Fibroblast of skin of abdomen (primary cell): Measurements from ENCODE around the gene ISYNA1.
"Not testable (repeated sequence)": the region's sequence is repeated elsewhere in the genome, so short reads cannot be mapped to it uniquely, and the experiment has no call there.

ENCODE experiments used
- DNase-seq: peaks from one replicate; pipeline ENCODE4 v3.0.0-alpha.2; 2013

ISYNA1 gene

GRCh38 chr19:18418483-18419194 lies 19.3 kb downstream of the ISYNA1 start:
- DNase-seq = no peak

DNA sequence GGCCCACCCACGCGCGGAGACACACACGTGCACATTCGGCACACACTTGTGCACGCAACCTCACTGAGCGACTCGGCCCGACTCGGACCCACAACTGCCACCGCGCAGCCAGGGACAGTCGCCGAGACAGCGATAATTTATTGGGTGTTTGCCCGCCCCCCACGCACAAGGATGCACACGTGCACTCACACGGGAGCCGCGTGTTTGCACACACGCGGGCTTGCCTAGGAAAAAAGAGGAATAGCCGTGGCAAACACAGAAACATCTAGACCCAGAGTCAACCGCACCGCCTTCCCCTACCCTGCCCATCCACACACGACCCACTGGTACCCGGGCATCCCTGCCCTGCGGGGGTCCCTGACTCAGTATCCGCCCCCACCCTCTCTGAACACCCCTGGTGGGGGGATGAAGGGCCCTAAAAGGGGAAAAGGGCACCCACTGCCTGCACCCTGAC lies 19.9 kb downstream of the ISYNA1 start:
- no peak for DNase-seq

GRCh38 chr19:18417250-18418028 lies 20.5 kb downstream of the ISYNA1 start:
- peak; percentile 92 for DNase-seq

- DNase-seq = peak; percentile 88
These were observed 21.1 kb downstream of the ISYNA1 start for GRCh38 chr19:18416778-18417249.

DNA sequence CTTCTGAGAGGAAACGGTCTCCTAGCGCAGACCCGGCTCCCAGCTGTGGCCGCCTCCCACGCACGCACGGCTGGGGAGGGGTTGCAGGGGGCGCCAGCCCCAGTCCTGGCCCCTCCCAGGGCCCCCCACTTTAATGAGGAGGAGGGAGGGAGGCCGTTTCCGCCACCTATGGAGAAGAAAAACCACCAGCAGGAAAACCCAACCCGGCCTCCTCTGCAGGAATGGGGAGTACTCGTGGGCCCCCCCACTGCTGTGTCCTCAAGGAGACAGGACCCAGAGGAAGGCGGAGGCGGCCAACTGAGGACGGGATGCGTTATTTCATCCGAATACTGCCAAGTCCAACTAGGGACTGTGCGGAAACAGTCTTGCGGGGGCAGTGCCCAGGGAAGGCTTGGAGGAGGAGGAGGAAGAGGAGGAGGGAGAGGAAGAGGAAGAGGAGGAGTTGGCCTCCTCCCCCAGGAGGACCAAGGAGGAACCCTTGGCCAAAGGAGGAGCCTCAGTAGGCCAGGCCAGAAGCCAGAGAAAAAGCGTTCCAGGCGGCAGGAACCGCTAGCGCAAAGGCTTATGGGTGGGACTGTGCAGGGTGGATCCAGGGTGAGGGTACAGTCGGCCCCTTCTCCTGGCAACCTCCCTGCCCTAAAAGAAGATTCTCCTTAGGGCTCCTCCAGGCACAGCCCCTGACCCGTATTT lies 22.6 kb downstream of the ISYNA1 start:
- DNase-seq = peak; percentile 83

- no peak for DNase-seq
These were observed 23.3 kb downstream of the ISYNA1 start for GRCh38 chr19:18414504-18415177.

DNA sequence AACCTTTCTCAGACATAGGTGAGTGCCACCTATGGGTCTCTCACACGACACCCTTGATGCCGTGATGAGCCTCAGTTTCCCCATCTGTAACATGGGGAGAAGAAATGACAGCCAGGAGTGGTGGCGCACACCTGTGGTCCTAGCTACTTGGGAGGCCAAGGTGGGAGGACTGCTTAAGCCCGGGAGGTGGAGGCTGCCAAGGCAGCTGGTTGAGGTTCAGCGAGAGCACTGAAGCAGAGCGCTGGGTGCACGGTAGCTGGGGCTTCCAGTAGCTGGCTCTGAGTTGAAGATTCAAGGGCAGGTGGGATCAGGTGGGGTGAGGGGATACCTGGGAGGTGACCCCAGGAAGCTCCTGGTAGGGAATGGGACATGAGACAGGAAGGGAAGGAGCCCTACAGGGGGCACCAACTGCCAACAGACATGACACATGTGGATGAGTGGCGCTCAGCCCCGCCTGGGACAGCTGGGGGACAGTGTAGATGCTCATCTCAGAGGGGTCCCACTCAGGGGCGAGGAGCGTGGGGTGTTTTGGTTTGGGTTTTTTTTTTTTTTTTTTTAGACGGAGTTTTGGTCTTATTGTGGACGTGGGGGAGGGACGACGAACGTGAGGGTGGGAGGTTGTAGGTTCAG lies 25.2 kb downstream of the ISYNA1 start:
- DNase-seq = no peak

DNA sequence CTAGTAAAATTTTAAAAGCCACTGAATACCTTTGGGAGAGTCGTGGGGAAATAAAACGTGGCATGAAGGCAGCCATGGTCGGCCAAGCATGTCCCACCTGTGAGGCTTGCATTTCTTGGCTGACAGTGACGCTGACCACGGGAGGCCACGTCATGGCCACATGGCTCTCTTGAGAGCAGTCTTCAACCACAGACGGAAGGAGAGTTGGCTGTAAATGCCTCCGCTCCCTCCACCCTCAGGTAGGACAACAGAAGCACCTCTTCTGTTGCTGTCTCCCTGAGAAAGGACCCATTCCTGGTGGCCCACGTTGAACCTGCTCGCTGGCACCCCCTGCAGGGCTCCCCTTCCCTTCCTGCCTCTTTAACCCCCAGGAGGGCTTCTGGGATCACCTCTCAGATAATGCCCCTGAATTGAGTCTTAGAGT lies 29.9 kb downstream of the ISYNA1 start:
- DNase-seq = no peak

- DNase-seq = no peak
These were observed 31.2 kb downstream of the ISYNA1 start for GRCh38 chr19:18406749-18407148.

GRCh38 chr19:18405754-18406153 lies 32.2 kb downstream of the ISYNA1 start:
- not testable (repeated sequence) for DNase-seq

DNA sequence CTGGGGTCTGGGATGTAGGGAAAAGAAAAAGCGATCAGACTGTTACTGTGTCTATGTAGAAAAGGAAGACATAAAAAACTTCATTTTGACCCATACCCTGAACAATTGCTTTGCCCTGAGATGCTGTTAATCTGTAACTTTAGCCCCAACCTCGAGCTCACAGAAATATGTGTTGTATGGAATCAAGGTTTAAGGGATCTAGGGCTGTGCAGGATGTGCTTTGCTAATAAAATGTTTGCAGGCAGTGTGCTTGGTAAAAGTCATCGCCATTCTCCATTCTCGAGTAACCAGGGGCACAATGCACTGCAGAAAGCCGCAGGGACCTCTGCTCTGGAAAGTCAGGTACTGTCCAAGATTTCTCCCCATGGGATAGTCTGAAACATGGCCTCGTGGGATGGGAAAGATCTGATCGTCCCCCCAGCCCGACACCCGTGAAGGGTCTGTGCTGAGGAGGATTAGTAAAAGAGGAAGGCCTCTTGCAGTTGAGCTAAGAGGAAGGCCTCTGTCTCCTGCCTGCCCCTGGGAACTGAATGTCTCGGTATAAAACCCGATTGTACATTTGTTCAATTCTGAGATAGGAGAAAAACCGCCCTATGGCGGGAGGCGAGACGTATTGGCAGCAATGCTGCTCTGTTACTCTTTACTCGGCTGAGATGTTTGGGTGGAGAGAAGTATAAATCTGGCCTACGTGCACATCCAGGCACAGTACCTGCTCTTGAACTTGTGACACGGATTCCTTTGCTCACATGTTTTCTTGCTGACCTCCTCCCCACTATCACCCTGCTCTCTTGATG lies 35.3 kb downstream of the ISYNA1 start:
- not testable (repeated sequence) for DNase-seq

DNA sequence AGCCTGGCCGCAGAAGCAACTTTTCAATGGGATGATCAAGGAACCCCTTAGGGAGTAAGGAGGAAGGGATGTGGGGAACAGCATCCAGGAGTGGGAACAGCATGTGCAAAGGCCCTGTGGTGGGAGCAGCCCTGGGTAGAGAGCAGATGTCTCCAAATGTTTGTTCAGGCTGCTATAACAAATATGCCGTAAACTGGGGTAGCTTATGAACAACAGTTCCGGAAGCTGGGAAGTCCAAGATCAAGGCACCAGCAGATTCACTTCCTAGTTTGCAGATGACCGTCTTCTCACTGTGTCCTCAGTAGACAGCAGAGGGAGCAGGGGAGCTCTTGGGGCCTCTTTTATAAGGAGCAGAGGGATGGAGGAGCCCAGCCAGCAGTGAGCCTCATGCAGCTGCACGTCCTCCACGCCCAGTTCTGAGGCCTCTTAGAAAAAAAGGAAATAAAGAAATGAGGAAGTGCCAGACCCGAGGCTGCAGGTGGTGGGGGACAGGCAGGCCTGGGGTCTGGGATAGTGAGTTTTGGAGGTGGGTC lies 36.3 kb downstream of the ISYNA1 start:
- peak; percentile 64 for DNase-seq

- peak; percentile 54 for DNase-seq
These were observed 38.9 kb downstream of the ISYNA1 start for GRCh38 chr19:18399008-18399407.

DNA sequence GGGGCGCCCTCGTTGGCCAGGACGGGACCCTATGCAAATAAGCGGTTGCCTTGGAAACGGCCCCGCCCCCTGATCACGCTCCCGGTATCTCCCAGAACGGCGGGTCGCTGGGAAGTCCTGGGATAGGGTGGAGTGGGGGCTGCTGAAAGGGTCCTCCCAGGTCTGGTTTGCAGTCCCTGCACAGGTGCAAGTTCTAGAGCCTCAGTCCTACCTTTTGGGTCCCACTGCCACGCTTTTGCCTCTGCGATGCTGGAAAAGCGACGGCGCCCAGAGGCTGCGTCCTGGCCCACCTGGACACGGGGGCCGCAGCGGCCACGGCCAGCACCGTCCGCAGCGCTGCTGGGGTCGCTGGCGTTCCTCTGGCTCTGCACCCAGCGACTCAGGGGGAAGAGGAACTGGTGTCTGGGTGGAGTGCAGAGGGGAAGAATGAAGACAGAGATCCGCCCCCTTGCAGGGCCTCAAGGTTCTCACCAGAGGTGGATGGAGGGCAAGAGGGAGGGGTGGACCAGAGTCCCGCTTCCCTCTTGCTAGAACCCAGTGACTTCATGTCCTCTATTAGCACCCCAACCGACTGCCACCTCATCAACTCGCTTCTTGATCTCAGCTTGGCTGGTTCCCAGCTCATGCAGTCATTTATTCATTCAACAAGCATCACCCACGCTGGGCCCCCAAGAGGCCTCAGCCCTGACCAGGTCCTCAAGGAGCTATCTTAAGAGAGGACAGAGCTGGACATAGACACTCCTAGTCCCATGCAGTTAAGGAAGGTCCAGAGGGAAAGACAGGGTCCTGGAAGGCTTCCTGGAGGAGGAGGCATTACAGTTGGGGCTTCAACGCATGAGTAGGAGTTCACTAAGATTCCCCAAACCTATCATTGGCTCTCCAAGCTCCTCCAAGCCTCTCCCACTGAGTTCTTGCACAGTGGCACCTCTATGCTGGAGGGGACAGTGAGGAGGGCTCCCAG lies 40.4 kb downstream of the ISYNA1 start, which contains the start of gene LRRC25:
LRRC25 (minus strand) TSS at position 381 of the 961 bp plus-strand sequence. CDS start 659 bp downstream, outside the sequence.
- DNase-seq = no peak

GRCh38 chr19:18396471-18397241 lies 41.3 kb downstream of the ISYNA1 start:
- no peak for DNase-seq

- no peak for DNase-seq
These were observed 44.1 kb downstream of the ISYNA1 start for GRCh38 chr19:18393836-18394235.

DNA sequence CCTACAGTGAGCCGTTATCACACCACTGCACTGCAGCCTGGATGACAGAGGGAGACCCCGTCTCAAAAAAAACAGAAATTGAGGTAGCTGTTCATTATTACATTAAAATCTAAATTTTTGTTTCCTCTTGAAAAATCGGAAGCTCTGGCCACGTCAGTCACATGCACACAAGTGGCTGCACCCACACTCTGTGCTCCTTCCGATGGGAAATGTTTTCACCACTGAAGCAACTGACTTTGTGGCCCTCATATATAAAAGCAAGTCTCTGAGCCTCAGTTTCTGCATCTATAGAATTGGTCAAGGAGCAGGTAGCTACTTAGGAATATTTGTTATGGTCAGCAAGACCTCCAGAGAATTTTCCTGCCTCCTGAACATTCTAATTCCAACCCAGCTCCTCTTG lies 45.0 kb downstream of the ISYNA1 start:
- no peak for DNase-seq

- DNase-seq = no peak
These were observed 45.5 kb downstream of the ISYNA1 start for GRCh38 chr19:18392417-18392816.
